NCI-H345 treated with DMSO at 0.1 percent for 48 hours (cell line): ENCODE results near the gene CFD.
"Not testable (repeated sequence)": the region's sequence is repeated elsewhere in the genome, so short reads cannot be mapped to it uniquely, and the experiment has no call there.

Source experiments
- DNase-seq: peaks from one replicate; lab custom pipeline; 2025; ENCODE audit not compliant: unreplicated experiment; lab: John Stamatoyannopoulos, UW

The CFD gene

DNA sequence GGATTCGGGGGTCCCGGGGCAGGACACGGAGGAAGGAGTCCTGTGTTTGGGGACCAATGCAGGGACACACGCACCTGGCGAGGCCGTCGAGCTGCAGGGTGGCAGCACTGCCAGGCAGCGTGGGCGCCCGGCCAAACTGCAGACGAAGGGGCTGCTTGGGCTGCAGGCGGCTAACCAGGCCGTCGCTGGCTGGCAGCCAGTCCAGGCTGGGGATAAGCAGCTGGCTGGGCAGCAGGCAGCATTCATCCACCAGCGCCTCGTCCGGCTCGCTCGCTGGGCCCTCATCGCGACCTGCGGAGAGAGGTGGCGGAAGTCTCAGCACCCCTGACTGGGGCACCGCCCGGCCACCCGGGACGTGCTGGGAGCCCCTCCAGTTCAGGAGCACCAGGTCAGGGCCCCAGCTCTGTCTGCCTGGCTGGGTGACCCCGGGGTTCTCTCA is 11.5 kb downstream of the CFD start:
- peak; percentile 22 for DNase-seq

DNA sequence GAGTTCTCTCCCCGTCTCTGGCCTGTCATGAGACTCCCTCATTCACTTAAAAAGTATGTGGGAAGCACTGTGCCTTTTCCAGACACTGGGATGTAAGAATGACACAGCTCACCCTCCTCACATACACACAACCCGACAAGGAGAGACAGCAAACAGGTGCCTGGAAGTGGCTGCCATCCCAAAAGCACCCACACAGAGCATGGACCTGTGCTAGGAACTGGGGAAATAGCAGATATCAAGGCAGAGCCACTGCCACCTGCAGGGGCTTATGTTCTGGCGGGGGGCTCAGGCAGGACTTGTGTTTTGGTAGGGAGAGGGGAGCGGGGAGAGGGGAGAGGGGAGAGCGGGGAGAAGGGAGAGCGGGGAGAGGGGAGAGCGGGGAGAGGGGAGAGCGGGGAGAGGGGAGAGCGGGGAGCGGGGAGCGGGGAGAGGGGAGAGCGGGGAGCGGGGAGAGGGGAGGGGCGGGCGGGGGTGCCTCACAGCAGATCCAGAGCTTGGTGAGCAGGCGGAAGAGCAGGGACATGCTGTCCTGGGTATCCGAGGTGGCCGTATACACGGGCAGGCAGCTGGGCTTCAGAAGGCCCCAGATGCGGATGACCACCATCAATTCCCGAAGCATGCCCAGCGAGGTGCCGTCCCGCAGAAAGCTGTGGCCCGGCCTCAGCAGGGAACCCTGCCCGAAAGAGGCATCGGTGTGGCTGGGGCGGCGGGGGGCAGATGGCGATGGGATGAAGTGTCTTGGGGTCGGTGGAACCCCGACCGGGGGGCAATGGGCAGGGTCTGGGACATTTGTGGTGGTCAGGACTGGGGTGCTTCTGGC is 12.2 kb downstream of the CFD start:
- DNase-seq: no peak

DNA sequence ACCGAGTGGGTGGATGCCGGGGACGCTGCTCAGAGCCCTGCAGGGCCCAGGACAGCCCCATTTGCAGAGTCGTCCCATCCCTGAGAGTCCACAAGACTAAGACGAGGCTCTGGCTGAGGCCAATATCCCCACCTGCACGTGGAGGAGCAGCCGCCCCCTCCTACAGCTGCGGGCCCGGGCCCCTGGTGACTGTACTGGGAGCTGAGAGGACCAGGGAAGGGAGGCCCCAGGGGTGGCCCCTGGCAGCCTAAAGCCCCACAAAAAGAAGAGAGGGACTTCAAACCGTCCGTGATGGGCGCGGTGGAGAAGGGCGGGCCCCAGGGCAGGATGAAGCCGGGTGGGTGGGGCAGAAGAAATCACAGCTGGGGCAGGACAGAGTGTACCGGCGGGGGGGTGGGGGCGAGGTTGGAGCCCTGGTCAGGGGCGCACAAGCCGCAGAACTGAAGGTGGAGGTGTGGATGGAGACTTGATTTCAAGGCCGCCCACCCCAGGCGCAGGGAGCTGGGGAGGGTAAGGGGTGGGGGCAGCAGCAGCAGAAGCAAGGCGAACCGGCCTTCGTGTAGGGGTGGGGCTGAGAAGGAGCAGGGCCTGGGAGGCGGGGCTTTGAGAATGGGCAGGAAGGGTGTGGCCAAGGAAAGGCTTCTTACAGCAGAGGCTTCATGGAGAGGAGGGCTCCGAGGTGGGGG is 12.9 kb downstream of the CFD start:
- DNase-seq: no peak

DNA sequence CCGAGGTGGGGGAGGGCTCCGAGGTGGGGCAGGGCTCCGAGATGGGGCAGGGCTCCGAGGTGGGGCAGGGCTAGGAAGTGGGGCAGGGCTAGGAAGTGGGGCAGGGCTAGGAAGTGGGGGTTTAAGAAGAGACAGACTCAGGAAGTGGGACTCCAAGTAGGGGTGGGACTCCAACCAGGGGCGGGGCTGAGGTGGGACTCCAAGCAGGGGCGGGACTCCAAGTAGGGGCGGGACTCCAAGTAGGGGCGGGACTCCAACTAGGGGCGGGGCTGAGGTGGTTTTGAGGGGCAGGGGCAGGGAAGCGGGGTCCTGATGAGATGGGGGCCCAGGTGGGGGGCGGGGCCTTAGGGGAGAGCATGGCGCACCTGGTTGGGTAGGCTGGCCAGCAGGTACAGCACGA is 13.6 kb downstream of the CFD start:
- no peak for DNase-seq

DNA sequence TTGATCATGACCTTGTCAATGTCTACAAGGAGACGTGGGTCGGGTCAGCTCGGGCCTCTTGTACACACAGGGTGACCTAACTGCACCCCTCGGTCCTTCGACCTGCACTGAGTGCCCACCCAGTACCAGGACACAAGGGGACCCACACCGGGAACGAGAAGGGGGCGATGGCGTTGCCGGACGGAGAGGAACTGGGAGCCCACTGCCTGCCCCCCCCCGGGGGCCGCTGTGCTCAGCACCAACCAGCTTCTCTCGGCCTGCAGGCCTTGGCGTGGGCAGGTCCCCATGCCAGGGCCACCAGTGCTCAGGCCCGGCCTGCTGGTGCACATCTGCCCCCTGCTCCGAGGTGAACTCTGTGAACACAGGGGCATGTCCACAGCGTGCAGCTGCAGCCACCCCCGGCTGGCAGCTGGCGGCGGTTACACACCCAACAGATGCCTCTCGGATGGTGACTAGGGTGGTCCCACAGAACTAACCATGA is 14.1 kb downstream of the CFD start:
- no peak for DNase-seq

DNA sequence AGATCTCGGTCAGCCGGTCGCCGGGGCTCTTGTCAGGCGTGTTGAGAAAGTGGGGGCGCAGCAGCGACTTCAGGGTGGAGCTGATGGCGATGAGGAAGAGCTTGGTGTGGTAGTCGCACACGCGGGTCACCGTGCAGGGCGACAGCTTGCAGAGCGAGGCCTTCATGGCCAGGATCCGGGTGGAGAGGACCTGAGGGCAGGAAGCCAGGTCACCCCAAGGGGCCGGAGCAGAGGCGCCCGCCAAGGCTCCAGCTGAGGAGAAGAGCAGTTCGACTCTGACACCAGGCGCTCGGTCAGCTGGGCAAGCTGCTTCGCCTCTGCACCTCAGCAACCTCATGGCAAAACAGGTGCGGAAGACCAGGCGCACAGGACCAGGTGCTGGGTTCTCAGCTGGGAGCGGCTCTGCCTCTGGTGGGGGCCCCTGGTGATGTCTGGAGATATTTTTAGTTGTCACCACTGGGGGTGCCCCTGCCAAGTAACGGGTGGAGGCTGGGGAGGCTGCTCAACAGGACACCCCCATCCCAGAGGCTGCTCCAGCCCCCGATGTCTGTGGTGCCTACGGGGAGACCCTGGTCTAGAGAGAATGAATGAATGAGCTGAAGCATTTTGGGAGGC is 15.9 kb downstream of the CFD start:
- DNase-seq: no peak

DNA sequence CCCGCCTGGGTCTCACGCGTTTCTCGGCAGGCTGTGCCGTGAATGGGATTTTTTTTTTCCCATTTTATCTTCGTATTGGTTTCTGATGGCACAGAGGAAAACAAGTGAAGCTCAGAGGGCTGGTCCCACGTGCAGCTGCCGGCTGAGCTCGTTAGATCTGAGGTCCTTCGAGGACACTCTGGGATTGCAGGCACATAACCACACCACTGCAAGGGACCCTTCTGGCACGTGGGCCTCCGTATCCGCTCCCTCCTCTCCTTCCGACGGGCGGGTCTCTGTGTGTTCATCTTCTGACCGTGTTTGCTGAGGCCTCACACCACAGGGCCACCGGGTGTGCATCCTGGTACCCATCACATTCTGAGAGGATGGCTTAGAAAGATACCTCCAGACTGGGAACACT is 16.6 kb downstream of the CFD start:
- no peak for DNase-seq

DNA sequence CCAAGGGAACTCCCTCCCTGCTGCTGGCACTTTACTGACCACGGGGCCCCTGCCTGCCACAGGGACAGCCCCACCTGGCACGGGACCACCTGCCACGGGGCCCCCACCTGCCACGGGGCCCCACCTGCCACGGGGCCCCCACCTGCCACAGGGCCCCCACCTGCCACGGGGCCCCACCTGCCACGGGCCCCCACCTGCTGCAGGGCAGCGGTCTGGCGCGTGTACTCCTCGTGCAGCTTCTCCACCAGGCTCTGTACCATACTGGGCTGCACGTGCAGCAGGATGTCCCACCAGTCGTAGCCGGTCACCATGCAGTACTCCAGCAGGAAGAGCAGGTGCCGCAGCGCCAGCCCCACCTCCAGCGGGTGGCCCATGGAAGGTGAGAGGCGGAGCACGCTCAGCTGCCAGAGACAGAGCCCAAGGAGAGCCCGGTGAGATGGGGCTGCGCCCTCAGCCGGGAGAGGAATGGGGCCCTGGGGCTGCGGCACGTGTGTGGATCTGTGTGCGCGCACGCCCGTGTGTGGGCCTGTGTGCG is 17.4 kb downstream of the CFD start:
- no peak for DNase-seq

DNA sequence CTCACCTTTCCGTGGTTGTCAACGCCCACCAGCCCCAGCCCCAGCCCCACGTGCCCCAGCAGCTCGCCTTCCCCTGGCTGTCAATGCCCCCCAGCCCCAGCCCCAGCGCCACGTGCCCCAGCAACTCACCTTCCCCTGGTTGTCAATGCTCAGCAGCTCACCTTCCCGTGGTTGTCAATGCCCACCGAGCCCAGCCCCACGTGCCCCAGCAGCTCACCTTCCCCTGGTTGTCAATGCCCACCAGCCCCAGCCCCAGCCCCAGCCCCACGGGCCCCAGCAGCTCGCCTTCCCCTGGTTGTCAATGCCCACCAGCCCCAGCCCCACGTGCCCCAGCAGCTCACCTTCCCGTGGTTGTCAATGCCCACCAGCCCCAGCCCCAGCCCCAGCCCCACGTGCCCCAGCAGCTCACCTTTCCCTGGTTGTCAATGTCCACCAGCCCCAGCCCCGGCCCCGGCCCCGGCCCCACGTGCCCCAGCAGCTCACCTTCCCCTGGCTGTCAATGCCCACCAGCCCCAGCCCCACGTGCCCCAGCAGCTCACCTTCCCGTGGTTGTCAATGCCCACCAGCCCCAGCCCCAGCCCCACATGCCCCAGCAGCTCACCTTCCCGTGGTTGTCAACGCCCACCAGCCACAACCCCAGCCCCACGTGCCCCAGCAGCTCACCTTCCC is 18.7 kb downstream of the CFD start:
- DNase-seq: not testable (repeated sequence)

DNA sequence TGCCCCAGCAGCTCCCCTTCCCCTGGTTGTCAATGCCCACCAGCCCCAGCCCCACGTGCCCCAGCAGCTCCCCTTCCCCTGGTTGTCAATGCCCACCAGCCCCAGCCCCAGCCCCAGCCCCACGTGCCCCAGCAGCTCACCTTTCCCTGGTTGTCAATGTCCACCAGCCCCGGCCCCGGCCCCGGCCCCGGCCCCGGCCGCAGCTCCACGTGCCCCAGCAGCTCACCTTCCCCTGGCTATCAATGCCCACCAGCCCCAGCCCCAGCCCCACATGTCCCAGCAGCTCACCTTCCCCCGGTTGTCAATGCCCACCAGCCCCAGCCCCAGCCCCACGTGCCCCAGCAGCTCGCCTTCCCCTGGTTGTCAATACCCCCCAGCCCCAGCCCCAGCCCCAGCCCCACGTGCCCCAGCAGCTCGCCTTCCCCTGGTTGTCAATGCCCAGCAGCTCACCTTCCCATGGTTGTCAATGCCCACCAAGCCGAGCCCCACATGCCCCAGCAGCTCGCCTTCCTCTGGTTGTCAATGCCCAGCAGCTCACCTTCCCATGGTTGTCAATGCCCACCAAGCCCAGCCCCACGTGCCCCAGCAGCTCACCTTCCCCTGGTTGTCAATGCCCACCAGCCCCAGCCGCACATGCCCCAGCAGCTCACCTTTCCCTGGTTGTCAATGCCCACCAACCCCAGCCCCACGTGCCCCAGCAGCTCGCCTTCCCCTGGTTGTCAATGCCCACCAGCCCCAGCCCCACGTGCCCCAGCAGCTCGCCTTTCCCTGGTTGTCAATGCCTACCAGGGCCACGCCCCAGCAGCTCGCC is 19.5 kb downstream of the CFD start:
- not testable (repeated sequence) for DNase-seq

DNA sequence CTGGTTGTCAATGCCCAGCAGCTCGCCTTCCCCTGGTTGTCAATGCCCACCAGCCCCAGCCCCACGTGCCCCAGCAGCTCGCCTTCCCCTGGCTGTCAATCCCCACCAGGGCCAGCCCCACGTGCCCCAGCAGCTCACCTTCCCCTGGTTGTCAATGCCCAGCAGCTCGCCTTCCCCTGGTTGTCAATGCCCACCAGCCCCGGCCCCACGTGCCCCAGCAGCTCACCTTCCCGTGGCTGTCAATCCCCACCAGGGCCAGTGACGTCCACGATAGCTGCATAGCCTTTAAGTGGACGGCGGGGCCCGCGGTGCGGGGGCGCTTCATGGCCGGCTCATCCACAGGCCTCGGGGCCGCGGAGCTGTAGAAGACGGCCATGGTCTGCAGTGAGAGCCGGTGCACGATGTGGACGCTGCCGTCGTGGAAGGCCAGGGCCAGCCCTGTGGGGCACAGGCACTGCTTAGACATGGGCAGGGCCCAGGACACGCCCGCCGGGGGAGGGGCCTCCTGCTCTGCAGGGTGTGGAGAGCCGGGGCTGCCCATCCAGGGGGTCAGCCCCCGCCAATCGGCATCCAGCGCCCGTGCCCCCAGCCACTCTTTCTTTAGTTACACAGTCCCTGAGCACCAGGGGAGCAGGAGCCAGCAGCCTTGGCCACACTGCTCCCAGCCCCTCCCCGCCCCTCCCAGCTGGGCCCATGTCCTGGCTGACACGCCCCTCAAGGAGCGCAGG is 20.4 kb downstream of the CFD start:
- DNase-seq: no peak

DNA sequence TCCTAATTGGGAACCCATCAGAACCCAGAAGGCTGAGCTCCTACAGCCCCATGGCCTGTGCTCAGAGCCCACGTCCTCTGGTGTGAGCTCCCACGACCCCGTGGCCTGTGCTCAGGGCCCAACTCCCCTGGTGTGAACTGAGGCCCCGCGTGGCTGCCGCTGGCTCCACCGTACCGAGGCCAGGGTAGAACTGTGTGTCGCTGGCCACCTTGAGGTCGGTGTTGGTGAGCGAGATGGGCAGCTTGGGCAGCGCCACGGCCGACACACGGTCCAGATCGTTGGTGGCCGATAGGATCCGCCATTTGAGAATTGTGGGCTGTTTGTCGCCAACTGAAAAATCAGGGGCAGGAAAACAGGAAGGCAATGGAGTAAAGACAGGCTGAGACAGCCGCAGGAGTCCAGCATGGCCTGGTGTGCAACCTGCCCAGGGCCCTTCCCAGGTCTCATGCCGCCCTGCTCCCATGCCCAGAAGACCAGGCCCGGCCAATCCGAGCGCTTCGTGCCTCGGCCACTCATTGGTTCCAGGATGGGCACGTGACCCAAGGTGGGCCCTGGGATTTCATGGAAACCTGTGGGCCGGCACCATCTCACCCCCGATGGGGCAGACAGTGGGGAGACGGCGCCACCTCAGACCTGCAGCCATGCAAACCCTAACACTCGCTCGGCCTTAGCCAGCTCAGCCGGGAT is 22.1 kb downstream of the CFD start:
- no peak for DNase-seq

DNA sequence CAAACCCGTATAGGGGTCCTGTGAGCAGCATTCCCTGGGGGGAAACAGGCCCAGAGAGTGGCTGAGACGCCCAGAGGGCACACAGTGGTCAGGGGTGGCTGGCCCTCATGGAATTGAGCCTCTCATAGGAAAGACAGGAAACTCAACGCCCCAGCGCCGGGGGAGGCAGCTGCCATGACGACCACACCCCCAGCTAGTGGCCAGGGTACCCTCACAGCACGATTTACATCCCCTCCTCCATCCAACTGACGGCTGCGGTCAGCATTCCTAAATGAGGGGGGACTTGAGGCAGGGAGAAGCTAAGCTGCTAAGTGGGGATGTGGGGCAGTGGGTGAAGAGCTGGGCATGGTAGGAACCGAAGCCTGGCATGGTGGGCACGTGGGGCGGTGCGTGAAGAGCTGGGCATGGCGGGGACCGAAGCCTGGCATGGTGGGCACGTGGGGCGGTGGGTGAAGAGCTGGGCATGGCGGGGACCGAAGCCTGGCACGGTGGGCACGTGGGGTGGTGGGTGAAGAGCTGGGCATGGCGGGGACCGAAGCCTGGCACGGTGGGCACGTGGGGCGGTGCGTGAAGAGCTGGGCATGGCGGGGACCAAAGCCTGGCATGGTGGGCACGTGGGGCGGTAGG is 23.5 kb downstream of the CFD start:
- DNase-seq: no peak

DNA sequence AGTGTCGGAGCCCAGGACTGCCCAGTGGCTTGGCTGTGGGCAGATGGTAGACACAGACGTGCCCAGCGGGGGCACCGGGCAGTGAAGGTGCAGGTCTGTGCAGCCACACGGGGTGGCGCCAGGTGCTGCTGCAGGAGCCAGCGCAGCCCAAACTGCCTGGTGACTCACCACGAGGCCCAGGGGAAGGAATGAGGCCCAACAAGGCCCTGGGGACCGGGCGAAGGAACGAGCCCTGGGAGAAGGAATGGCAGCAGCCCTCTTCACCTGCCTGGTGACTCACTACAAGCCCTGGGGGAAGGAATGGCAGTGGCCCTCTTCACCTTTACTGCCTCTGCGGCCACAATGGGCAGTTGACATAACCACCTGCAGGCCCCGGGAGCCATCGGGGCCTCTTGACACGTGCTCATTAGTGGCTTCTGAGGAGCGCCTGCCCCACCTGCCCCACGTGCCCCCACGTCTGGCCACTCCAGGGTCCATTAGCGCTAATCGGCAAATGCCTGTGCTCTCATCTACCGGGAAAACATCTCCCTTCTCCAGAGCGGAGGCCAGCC is 24.3 kb downstream of the CFD start:
- no peak for DNase-seq

DNA sequence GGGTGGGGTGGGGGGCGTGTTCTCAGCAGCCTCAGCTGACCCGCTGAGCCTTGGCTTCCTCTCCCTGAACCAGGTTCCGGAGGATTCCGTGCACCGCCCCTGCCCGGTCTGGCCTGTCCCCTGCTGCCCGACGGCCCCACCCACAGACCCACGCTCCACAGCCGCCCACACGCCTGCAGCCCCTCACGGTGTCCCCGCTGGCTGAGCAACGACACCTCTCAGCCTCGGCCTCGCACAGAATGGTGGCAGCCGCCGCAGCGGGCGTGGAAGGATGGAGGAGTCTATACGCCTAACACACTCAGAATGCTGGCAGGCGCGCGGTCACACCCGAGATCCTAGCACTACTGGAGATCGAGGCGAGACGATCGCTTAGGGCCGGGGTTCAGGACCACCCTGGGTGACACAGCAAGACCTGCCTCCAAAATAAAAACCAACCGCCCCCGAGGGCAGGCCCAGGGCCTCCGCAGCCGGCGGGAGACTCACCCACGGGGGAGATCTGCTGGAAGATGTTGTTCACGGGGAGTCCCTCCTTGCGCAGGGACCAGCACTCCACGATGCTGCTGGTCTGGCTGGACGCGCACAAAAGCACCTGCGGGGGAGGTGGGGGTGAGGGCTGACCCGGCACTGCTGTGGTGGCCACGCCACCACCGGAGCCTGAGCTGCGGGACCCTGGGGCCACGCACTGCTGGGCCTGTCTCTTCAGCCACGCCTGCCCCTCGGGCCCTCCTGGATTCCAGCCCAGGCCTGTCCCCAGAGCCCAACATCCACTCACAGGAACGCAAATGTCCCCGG is 25.2 kb downstream of the CFD start:
- DNase-seq: no peak

DNA sequence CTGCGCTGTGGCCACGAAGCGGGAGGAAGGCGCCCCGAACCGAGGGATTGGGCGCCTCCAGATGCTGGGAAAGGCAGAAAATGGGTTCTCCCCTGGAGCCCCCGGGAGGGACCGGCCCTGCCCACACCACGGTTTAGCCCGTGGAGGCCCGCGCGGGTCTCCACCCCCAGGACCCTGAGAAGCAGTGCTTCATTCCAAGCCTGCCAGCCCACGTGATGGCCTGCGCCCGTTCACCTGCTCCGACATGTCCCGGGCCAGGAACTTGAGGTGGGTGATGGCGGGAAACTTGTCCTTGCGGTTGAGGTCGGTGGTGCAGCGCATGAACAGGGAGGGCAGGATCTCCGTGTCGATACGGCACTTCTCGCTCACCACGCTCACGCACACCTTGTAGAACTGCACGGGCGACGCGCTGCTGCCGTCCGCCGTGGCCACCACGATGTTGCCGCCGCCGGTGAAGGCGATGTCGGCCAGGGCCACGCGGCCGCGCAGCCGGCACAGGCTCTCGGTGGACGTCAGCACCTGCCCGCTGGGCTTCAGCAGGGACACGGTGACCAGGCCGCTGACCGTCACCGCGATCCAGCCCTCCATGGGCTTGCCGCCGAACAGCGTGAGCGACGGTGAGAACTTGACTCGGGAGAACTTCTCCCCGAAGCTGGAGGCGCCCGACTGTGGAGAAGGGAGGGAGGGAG is 26.2 kb downstream of the CFD start:
- no peak for DNase-seq

DNA sequence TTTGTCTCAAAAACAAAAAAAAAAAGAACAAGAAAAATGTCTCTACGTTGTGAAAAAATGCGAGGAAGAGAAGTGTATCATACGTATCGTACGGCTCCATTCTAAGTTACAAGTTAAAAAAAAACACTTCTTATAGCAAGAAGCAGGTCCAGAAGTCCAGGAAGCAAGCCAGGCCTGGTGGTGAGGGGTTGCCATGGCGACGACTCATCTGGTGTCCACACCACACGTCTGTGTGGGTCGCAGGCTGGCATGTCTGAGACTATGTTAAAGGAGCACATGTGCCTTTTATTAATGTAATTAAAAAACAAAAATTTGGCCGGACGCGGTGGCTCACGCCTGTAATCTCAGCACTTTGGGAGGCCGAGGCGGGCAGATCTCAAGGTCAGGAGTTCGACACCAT is 27.6 kb downstream of the CFD start:
- DNase-seq: no peak
